Measurements from ENCODE around the gene ESD.

GRCh38 chr13:46822551-46822950, 25.6 kb upstream of the ESD start:
- no peak for TF ChIP-seq CTCF (IDR thresholded peaks at IDR 0.05)
- no peak for TF ChIP-seq POLR2A (IDR thresholded peaks at IDR 0.05)

Data from heart left ventricle (tissue), 13 donors.